ENCODE data around the gene GFM1. TPM values are rescaled to one million over a fixed set of nuclear protein-coding genes. Genes with fewer than 3 reads are reported as not detected.
A peak's percentile ranks its signal among the peaks of the same experiment; 100 is the strongest.

Gene GFM1
- total RNA-seq, 1 donor from 2014 or later = 34.5 TPM

- peak within 1 kb of the TSS; percentile 85 for H3K27ac Mint-ChIP-seq (ENCODE audit: unreplicated experiment)
- peaks cover 13% of the 10 kb centered on the region for H3K4me1 Mint-ChIP-seq
- H3K36me3 Mint-ChIP-seq (ENCODE audit: low read depth) = peaks cover 2% of the 10 kb centered on the region
- DNase-seq (ENCODE audit: low read depth, low spot score) = peak; percentile 61
- peak; percentile 69 for TF ChIP-seq CTCF (conservative IDR thresholded peaks at IDR 0.05)
- H3K27me3 Mint-ChIP-seq (ENCODE audit: low read depth) = no peaks in the 10 kb centered on the region
- H3K4me3 Mint-ChIP-seq = peak within 1 kb of the TSS; percentile 92
- H3K9me3 Mint-ChIP-seq = no peaks in the 10 kb centered on the region
These were observed 28.2 kb downstream of the GFM1 start, which contains the start of gene LXN for GRCh38 chr3:158672215-158673176. Gene LXN (minus strand): TSS chr3:158672648. CDS start chr3:158672478, 170 bp downstream.

- no peak overlapping the region for H3K4me3 Mint-ChIP-seq
- H3K27me3 Mint-ChIP-seq (ENCODE audit: low read depth) = no peaks in the 10 kb centered on the region
- no peaks in the 10 kb centered on the region for H3K36me3 Mint-ChIP-seq (ENCODE audit: low read depth)
- TF ChIP-seq CTCF (conservative IDR thresholded peaks at IDR 0.05) = no peak
- DNase-seq (ENCODE audit: low read depth, low spot score) = no peak
- no peak overlapping the region for H3K27ac Mint-ChIP-seq (ENCODE audit: unreplicated experiment)
- H3K9me3 Mint-ChIP-seq = no peaks in the 10 kb centered on the region
- H3K4me1 Mint-ChIP-seq = no peaks in the 10 kb centered on the region
These were observed 34.4 kb downstream of the GFM1 start for GRCh38 chr3:158678687-158679086.

GRCh38 chr3:158679547-158680000 lies 35.2 kb downstream of the GFM1 start:
- Mint-ChIP-seq H3K27ac (ENCODE audit: unreplicated experiment) (no peak overlapping the region), H3K36me3 (ENCODE audit: low read depth) (no peaks in the 10 kb centered on the region), H3K4me3 (no peak overlapping the region), H3K4me1 (no peaks in the 10 kb centered on the region), H3K9me3 (no peaks in the 10 kb centered on the region), H3K27me3 (ENCODE audit: low read depth) (no peaks in the 10 kb centered on the region)
- DNase-seq (ENCODE audit: low read depth, low spot score) = no peak
- no peak for TF ChIP-seq CTCF (conservative IDR thresholded peaks at IDR 0.05)

- no peak for DNase-seq (ENCODE audit: low read depth, low spot score)
- H3K4me1 Mint-ChIP-seq = no peaks in the 10 kb centered on the region
- no peaks in the 10 kb centered on the region for H3K27me3 Mint-ChIP-seq (ENCODE audit: low read depth)
- no peaks in the 10 kb centered on the region for H3K9me3 Mint-ChIP-seq
- no peaks in the 10 kb centered on the region for H3K36me3 Mint-ChIP-seq (ENCODE audit: low read depth)
- no peak overlapping the region for H3K4me3 Mint-ChIP-seq
- H3K27ac Mint-ChIP-seq (ENCODE audit: unreplicated experiment) = no peak overlapping the region
- no peak for TF ChIP-seq CTCF (conservative IDR thresholded peaks at IDR 0.05)
These were observed 36.5 kb downstream of the GFM1 start for GRCh38 chr3:158680861-158681260.

- Mint-ChIP-seq H3K4me1 (no peaks in the 10 kb centered on the region), H3K27ac (ENCODE audit: unreplicated experiment) (no peak overlapping the region), H3K4me3 (no peak overlapping the region), H3K36me3 (ENCODE audit: low read depth) (no peaks in the 10 kb centered on the region), H3K27me3 (ENCODE audit: low read depth) (no peaks in the 10 kb centered on the region), H3K9me3 (no peaks in the 10 kb centered on the region)
- DNase-seq (ENCODE audit: low read depth, low spot score) = no peak
- TF ChIP-seq CTCF (conservative IDR thresholded peaks at IDR 0.05) = no peak
These were observed 39.1 kb downstream of the GFM1 start for GRCh38 chr3:158683230-158683962.
